ENCODE data around the gene SESTD1. TPM values are rescaled to one million over a fixed set of nuclear protein-coding genes. Genes with fewer than 3 reads are reported as not detected.

The SESTD1 gene
- polyA plus RNA-seq, 2 of the 4 experiments (the other 2 are of a cell fraction) = 12.6 to 26.0 TPM

DNA sequence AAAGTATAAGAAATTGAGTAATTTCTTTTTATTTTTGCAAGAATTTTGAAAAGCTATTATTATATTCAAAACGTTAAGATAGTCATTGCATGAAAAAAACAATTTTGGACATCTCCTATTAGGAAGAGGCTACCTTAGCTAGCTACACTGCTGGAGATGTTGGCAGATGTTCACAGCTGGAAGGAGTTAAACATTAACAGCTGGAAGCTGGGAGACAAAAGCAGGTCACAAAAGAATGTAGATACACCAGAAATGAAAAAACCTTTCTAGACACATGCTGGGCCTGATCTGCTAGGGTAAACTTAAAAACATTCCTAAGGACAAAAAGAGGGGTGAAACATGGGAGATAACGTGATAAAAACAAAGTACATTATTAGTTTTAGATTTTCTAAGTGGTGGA is 84.4 kb downstream of the SESTD1 start:
- Histone ChIP-seq H3K4me1 (peaks cover 8% of the 10 kb centered on the region; the same call in 2 of the 3 replicates), H3K9me3 (no peaks in the 10 kb centered on the region), H3K27ac (no peak overlapping the region), H3K4me3 (no peak overlapping the region), H3K4me2 (no peak overlapping the region)
- ChIA-PET POLR2A (no interaction called here), CTCF (no interaction called here)
- TF ChIP-seq RNF2 (IDR thresholded peaks at IDR 0.05; ENCODE audit: borderline replicate concordance, low read depth) (no peak), KDM1A (IDR thresholded peaks at IDR 0.05; ENCODE audit: low read depth) (no peak), HEYL (CRISPR knock-in tag; IDR thresholded peaks at IDR 0.05) (no peak)
- WGBS (ENCODE audit: missing lambda C conversion rate) = 71% methylated on average over 2 of the region's 2 CpGs
- no peak for DNase-seq (ENCODE audit: low read depth in 1 of 2, low spot score in 1 of 2)
- no peak for FAIRE-seq
- ATAC-seq = no peak

DNA sequence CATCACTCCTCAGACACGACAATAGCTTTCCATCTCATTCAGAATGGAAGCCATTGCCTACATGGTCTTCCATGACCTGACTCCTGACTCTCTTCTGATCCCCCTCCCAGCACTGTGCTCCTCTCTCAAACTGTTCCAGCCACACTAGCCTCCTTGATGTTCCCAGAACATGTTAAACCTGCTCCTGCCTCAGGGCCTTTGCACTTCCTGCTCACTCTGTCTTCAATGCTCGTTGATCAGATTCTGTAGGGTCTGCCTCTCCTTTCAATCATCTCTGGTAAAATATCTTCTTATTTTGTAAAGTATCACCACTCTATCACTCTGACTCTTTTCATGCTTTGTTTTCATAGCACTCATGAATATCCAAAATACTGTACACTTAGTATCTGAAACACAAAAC is 84.9 kb downstream of the SESTD1 start:
- ChIA-PET CTCF (no interaction called here), POLR2A (no interaction called here)
- Histone ChIP-seq H3K27ac (no peak overlapping the region), H3K4me1 (peaks cover 8% of the 10 kb centered on the region; the same call in 2 of the 3 replicates), H3K4me3 (no peak overlapping the region), H3K4me2 (no peak overlapping the region), H3K9me3 (no peaks in the 10 kb centered on the region)
- WGBS (ENCODE audit: missing lambda C conversion rate) = 96% methylated on average over 2 of the region's 2 CpGs
- FAIRE-seq (no peak), DNase-seq (ENCODE audit: low read depth in 1 of 2, low spot score in 1 of 2) (no peak), ATAC-seq (no peak)
- TF ChIP-seq RARB (CRISPR knock-in tag; IDR thresholded peaks at IDR 0.05) (no peak), EHMT2 (IDR thresholded peaks at IDR 0.05; ENCODE audit: low read depth) (no peak), HOXB13 (CRISPR knock-in tag; IDR thresholded peaks at IDR 0.05; ENCODE audit: low read depth) (no peak), SMC3 (IDR thresholded peaks at IDR 0.05) (no peak), HOXA7 (CRISPR knock-in tag; IDR thresholded peaks at IDR 0.05) (no peak), CHD4 (IDR thresholded peaks at IDR 0.05; ENCODE audit: borderline replicate concordance) (no peak), ESRRA (IDR thresholded peaks at IDR 0.05; ENCODE audit: borderline replicate concordance, low read length) (no peak), BHLHE40 (IDR thresholded peaks at IDR 0.05; ENCODE audit: low read depth, low read length) (no peak), ZNF302 (CRISPR knock-in tag; IDR thresholded peaks at IDR 0.05) (no peak), TP53 (CRISPR knock-in tag; IDR thresholded peaks at IDR 0.05) (no peak), MAFK (IDR thresholded peaks at IDR 0.05; ENCODE audit: partially characterized antibody) (no peak), HEYL (CRISPR knock-in tag; IDR thresholded peaks at IDR 0.05) (no peak), MAZ (IDR thresholded peaks at IDR 0.05; ENCODE audit: borderline replicate concordance, low read depth, low read length) (no peak), JUNB (IDR thresholded peaks at IDR 0.05) (no peak)
- TF ChIP-seq, protein P1, sequence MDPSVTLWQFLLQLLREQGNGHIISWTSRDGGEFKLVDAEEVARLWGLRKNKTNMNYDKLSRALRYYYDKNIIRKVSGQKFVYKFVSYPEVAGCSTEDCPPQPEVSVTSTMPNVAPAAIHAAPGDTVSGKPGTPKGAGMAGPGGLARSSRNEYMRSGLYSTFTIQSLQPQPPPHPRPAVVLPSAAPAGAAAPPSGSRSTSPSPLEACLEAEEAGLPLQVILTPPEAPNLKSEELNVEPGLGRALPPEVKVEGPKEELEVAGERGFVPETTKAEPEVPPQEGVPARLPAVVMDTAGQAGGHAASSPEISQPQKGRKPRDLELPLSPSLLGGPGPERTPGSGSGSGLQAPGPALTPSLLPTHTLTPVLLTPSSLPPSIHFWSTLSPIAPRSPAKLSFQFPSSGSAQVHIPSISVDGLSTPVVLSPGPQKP (IDR thresholded peaks at IDR 0.05; ENCODE audit: low read depth, low read length) = no peak
- TF ChIP-seq, protein P2, sequence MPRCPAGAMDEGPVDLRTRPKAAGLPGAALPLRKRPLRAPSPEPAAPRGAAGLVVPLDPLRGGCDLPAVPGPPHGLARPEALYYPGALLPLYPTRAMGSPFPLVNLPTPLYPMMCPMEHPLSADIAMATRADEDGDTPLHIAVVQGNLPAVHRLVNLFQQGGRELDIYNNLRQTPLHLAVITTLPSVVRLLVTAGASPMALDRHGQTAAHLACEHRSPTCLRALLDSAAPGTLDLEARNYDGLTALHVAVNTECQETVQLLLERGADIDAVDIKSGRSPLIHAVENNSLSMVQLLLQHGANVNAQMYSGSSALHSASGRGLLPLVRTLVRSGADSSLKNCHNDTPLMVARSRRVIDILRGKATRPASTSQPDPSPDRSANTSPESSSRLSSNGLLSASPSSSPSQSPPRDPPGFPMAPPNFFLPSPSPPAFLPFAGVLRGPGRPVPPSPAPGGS (IDR thresholded peaks at IDR 0.05) = no peak
- TF ChIP-seq, protein P3, sequence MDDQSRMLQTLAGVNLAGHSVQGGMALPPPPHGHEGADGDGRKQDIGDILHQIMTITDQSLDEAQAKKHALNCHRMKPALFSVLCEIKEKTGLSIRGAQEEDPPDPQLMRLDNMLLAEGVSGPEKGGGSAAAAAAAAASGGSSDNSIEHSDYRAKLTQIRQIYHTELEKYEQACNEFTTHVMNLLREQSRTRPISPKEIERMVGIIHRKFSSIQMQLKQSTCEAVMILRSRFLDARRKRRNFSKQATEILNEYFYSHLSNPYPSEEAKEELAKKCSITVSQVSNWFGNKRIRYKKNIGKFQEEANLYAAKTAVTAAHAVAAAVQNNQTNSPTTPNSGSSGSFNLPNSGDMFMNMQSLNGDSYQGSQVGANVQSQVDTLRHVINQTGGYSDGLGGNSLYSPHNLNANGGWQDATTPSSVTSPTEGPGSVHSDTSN (IDR thresholded peaks at IDR 0.05) = no peak
- TF ChIP-seq, protein P4, sequence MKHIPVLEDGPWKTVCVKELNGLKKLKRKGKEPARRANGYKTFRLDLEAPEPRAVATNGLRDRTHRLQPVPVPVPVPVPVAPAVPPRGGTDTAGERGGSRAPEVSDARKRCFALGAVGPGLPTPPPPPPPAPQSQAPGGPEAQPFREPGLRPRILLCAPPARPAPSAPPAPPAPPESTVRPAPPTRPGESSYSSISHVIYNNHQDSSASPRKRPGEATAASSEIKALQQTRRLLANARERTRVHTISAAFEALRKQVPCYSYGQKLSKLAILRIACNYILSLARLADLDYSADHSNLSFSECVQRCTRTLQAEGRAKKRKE (CRISPR knock-in tag; IDR thresholded peaks at IDR 0.05; ENCODE audit: low read depth) = no peak
- TF ChIP-seq, protein P5, sequence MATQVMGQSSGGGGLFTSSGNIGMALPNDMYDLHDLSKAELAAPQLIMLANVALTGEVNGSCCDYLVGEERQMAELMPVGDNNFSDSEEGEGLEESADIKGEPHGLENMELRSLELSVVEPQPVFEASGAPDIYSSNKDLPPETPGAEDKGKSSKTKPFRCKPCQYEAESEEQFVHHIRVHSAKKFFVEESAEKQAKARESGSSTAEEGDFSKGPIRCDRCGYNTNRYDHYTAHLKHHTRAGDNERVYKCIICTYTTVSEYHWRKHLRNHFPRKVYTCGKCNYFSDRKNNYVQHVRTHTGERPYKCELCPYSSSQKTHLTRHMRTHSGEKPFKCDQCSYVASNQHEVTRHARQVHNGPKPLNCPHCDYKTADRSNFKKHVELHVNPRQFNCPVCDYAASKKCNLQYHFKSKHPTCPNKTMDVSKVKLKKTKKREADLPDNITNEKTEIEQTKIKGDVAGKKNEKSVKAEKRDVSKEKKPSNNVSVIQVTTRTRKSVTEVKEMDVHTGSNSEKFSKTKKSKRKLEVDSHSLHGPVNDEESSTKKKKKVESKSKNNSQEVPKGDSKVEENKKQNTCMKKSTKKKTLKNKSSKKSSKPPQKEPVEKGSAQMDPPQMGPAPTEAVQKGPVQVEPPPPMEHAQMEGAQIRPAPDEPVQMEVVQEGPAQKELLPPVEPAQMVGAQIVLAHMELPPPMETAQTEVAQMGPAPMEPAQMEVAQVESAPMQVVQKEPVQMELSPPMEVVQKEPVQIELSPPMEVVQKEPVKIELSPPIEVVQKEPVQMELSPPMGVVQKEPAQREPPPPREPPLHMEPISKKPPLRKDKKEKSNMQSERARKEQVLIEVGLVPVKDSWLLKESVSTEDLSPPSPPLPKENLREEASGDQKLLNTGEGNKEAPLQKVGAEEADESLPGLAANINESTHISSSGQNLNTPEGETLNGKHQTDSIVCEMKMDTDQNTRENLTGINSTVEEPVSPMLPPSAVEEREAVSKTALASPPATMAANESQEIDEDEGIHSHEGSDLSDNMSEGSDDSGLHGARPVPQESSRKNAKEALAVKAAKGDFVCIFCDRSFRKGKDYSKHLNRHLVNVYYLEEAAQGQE (IDR thresholded peaks at IDR 0.05) = no peak
